Peyer's patch (tissue), 4 donors: Measurements from ENCODE around the gene RPL39.
"Not testable (repeated sequence)": the region's sequence is repeated elsewhere in the genome, so short reads cannot be mapped to it uniquely, and the experiment has no call there.

Source experiments
- POLR2A ChIP-seq, 2 donors: fragments of 450-650 bp; IDR thresholded peaks; one replicate each; pipeline ENCODE4 v1.5.1; 2017; ENCODE audit warnings: antibody characterized with exemption in 2 of 2, mild to moderate bottlenecking in 2 of 2, moderate library complexity in 2 of 2
- TF ChIP-seq, protein P1 (sequence below), 6 experiments: fragments of 450-650 bp in 4 of 6; fragments of 200-600 bp in 2 of 6; sonication (generic) in 1 of 6; IDR thresholded peaks; one replicate each; pipeline ENCODE4 v1.5.1; 2017 to 2019; ENCODE audit warnings: antibody characterized with exemption in 6 of 6, mild to moderate bottlenecking in 3 of 6, moderate library complexity in 1 of 6

DNA sequence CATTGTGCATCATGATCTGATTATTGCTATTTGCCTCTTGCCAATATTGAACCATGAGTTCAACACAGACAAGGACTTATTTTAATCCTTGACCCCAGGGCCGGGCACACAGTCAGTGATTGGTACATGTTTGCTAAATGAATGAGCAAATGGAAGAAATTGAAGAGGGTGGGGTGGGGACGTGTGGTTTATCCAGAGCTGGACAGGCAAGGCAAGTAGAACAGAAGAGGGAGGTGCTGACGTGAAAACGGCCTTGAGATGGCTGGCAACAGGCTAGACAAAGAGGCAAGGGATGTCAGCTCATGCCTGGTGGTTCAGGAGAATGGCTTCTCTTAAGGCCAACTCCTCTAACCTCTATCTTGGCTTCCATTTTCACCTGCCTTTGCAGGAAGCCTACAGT, 17.0 kb upstream of the RPL39 start:
- TF ChIP-seq, protein P1, sequence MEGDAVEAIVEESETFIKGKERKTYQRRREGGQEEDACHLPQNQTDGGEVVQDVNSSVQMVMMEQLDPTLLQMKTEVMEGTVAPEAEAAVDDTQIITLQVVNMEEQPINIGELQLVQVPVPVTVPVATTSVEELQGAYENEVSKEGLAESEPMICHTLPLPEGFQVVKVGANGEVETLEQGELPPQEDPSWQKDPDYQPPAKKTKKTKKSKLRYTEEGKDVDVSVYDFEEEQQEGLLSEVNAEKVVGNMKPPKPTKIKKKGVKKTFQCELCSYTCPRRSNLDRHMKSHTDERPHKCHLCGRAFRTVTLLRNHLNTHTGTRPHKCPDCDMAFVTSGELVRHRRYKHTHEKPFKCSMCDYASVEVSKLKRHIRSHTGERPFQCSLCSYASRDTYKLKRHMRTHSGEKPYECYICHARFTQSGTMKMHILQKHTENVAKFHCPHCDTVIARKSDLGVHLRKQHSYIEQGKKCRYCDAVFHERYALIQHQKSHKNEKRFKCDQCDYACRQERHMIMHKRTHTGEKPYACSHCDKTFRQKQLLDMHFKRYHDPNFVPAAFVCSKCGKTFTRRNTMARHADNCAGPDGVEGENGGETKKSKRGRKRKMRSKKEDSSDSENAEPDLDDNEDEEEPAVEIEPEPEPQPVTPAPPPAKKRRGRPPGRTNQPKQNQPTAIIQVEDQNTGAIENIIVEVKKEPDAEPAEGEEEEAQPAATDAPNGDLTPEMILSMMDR (IDR thresholded peaks at IDR 0.05), result not testable (repeated sequence)
- not testable (repeated sequence) for TF ChIP-seq POLR2A (IDR thresholded peaks at IDR 0.05)
